DMS 273 (cell line): ENCODE data around the gene SARM1.

Source experiments
- DNase-seq: peaks from one replicate; lab custom pipeline; 2025; ENCODE audit not compliant: unreplicated experiment; lab: John Stamatoyannopoulos, UW

SARM1 gene

DNA sequence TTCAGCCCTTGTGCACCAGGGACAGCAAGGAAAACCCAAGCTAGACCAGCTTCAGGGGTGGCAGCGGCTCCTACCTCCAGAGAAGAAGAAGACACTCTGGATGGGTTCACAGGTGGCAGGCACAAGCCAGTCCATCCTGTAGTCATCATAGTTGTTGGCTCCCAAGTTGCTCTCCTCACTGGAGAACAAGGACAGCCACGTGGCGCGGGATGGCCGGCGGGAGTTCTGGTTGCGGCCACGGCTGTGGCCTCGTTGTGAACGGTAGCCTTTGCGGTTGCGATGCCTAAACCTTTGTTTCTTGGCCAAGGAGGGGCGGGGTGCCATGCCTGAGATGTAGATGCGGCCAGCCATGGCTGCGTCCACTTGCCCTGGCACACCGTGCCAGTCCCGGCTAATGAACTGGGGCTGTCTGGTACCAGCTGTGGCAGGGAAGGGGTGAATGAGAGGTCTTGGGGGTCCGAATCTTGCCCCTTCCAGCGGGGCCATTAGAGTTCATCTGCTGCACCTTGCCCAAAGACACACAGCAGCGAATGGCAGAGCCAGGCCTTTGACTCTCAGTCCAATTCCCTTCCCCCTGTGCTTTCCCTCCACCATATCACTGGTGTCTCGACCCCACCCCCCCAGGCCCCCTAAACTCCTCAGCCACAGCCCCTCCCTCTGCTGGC, 3.7 kb upstream of the SARM1 start:
- no peak for DNase-seq

DNA sequence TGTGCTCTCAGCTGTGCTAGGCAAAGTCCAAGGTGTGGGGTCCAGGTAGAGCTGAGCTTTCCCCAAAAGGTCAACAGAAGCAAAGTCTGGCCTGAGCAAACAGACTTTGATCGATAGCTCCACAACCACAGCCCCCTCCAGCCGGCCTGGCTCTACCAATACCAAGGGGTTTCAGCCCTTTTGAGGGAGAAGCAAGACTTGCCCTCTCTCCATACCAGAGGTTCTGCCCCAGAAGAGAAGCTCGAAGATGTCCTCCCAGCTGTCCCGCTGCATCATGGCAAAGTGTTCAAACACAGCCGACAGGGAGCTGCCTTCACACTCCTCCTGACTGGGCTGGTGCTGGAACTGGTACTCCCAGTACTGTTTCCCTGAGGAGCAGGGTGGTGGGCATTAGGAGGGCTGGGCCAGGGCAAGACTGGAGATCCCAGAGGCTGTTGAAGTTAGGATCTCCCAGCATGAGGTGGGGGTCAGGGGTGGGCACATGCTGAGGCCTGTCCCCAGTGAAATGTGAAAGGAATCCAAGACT, 3.1 kb upstream of the SARM1 start:
- no peak for DNase-seq

DNA sequence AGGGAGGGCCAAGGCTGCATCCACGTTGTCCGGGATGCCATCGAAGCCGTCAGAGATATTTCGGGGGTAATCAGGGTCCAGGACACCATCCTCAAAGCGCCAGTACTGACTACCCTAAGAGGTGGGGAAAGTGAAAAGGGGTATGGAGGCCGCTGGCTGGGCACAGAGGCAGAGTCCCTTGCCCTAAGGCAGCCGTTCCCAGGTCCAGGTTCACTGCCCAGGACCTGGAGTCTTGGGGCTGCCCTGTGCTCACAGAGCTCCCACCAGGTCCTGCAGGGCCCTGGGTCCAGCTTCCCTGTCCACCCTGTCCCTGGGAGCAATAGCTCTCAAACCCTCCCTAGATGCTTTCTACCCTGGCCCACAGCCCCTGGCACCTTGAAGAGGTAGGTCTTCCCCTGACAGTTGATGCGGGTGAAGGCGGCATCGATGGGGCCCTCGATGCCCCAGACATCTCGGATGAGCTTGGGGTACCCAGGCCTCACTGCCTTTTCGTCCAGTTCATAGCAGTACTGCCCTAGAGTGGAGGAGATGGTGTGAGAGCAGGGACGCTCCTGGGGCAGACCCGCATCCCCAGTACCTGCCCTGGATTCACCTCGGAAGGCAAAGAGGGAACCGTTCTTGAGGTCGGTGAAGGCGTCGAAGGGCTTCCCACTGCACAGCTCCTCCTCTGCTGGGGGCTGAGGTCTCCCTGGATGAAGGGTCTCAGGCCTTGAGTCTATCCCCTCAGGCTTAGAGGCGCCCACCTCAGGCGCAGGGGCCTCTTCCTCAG, 2.4 kb upstream of the SARM1 start:
- DNase-seq = no peak

DNA sequence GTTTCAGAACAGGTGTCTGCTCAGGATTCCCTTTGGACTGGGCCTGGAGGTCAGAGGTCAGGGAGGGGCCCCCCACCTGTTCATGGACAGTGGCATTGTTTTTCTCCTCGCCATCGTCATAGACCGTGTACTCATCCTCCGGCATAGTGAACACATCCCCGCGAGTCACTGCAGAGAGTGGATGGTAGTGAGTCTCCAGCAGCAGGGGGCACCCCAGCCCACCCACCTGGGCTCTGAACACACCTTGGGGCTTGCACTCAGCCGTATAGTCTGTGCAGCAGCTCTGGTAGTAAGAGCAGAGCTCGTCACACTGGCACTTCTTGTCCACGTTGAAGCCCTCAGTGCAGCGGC, 1.8 kb upstream of the SARM1 start:
- no peak for DNase-seq

DNA sequence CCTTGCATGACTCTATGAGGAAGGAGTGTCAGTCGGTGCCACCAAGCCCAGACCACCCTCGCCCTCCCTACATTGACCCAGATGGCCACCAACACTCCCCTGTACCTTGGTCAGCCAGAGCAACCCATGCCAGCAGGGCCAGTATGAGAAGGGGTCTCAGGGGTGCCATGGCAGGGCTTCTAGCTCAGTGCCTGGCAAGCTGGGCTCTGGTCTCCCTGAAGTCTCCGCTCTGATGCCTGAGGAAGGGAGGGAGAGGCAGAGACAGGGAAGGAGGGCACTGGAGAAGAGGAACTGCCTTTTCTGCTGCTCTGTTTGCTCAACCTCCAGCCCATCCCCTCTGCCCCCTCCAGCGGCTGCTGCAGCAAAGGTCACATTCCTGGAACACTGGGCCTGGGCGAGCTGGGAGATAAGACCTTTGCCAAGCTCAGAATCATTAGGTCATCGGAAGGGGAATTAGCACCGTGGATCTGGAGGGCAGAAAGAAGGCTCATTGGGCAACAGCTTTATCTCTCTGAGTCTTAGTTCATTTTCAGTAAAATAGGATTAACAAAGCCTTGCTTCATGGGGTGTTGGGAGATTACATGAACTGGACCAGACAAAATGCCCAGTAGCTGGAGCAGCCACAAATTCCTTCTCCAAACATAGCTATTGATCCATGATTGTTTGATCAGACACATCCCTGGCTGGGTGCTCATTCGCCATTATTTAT, 1.3 kb upstream of the SARM1 start, which contains the start of gene VTN:
TSS of gene VTN (minus strand) at position 273 of the 709 bp plus-strand sequence. CDS start at position 169, 104 bp downstream.
- peak; percentile 54 for DNase-seq

DNA sequence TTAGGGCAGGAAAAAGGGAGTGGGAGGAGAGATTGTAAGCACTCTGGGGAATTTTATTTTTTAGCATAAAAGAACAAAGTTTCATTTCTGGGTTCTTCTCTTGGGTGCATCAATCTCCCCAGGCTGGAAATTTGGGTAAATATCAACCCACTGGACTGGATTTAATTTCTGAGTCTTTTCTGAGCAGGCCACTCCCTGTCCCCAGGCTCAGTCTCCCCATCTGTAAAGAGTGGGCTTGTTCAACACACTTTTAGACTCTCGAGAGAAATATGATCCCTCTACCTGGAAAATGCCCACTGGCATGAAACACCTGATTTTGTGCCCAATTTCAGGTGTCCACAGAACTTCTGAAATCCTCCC, 770 bp upstream of the SARM1 start:
- no peak for DNase-seq

DNA sequence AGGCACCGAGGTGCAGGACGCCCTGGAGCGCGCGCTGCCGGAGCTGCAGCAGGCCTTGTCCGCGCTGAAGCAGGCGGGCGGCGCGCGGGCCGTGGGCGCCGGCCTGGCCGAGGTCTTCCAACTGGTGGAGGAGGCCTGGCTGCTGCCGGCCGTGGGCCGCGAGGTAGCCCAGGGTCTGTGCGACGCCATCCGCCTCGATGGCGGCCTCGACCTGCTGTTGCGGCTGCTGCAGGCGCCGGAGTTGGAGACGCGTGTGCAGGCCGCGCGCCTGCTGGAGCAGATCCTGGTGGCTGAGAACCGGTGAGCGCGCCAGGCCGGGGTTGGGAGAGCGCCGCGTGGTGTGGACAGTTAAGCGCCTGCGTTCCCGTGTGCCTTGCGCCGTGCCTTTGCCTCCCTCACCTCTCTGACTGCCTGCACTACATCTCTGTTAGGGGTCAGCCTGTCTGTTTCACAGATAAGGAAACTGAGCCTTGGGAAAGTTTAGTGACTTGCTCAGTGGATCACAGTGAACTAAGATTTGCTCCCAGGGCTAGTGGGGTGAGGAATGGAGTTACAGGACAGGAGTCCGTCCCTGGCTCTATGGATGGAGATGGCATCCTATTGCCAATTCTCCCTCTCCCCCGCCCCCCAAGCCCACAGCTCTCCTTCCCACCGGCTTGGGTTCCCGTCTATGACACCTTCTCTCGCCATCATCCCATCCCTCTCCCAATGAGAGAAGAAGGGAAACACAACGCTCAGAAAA, 880 bp downstream of the SARM1 start:
- DNase-seq = peak; percentile 74

DNA sequence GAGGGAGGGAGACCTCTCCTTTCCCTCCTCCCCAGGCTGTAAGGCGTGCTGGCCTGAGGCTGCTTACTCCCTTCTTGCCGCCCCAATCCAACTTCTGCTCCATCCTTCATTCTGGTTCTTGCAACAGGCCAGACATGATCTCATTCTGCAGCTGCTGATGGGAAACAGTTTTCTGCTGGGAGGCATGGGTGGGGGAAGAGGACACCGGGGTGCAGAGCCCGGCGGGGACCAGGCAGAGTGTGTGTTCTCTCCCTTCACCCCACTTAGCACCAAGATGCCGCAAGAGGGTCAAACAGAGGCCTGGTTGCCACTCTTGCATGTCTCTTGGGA, 1.4 kb downstream of the SARM1 start:
- peak; percentile 50 for DNase-seq

DNA sequence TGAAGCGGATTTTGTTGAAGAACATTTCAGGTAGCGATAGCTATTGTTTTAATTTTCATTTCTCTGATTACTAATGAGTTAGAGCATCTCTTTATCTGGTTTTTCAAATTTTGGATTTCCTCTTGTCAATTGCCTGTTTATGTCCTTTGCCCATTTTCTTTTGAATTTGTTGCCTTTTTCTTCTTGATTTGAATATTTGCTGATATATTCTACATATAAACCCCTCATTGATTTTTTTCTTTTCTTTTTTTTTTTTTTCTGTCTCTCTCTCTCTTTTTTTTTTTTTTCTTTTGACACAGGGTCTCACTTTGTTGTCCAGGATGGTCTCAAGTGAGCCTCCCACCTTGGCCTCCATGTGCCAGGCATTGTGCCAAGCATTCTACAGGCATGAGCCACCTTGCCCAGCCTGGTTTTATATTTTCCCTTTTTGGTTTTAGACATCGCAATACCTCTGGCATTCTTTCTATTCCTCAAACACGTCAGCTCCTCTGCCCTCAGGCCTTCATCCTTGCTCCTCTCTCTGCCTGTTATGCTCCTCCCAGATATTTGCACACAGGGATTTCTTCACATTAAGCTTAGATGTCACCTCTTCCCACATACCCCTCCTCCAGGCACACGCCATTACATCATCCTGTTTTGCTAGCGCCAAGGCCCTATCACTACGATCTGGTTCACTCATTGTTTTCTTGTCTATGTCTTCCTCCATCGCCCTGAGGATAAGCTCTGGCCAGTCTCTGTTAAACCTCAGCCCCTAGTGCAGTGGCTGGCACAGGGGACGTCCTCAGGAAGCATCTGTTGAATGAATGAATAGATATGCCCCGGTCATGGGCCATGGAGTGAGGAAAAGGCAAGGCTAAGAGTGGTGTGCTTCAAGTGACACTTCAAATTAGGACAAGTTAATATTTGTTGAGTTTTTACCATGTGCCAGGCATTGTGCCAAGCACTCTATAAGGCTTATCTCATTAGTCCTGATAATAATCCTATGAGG, 8.6 kb downstream of the SARM1 start:
- no peak for DNase-seq

DNA sequence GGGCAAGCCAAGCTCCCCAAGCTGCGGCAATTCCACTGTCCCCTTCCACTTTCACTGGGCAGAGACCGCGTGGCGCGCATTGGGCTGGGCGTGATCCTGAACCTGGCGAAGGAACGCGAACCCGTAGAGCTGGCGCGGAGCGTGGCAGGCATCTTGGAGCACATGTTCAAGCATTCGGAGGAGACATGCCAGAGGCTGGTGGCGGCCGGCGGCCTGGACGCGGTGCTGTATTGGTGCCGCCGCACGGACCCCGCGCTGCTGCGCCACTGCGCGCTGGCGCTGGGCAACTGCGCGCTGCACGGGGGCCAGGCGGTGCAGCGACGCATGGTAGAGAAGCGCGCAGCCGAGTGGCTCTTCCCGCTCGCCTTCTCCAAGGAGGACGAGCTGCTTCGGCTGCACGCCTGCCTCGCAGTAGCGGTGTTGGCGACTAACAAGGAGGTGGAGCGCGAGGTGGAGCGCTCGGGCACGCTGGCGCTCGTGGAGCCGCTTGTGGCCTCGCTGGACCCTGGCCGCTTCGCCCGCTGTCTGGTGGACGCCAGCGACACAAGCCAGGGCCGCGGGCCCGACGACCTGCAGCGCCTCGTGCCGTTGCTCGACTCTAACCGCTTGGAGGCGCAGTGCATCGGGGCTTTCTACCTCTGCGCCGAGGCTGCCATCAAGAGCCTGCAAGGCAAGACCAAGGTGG, 9.8 kb downstream of the SARM1 start:
- no peak for DNase-seq

DNA sequence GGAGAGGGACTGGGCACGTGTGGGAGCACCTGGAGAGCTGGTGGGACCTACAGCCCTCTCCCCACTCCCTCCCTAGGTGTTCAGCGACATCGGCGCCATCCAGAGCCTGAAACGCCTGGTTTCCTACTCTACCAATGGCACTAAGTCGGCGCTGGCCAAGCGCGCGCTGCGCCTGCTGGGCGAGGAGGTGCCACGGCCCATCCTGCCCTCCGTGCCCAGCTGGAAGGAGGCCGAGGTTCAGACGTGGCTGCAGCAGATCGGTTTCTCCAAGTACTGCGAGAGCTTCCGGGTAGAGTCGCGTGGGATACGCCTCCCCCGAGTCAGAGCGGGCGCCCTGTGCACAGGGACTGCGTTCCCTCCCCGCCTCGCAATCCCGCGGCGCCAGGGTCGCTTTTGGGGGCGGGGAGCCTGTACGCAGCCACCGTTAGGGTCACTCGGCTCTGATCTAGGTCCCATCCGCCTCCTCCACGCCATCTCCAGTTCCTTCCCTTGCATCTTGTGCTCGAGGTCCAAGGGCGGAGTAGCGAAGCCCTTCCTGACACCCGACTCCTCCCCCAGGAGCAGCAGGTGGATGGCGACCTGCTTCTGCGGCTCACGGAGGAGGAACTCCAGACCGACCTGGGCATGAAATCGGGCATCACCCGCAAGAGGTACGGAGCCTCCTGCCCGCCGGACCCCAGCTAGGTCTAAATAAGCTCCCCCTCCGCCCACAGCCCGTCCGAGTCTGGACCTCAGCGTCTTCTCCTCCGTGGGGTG, 13.0 kb downstream of the SARM1 start:
- no peak for DNase-seq

DNA sequence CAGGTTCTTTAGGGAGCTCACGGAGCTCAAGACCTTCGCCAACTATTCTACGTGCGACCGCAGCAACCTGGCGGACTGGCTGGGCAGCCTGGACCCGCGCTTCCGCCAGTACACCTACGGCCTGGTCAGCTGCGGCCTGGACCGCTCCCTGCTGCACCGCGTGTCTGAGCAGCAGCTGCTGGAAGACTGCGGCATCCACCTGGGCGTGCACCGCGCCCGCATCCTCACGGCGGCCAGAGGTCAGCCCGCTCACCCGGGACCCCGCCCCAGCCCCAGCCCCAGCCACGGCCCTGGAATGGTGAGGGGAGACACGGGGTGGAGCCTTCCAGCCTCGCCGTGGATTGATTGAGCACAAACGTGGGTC, 13.5 kb downstream of the SARM1 start:
- no peak for DNase-seq

DNA sequence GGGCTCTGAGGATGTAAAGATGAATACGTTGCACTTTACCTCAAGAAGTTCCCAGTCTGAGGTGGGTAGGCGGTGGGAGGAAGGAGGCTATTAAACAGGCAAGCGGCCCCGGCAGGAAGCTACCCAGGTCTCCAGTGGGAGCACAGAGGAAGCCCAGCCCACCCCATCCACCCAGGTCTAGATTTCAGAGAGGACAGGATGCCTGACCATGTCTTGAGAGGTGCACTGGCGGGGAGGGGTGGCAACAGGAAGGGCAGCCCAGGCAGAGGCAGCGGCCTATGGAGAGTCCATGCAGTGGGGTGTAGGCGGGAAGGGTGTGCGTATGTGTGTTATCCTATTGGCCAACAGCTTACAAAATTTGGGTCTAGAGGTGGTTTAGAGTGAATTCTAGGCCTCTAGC, 13.9 kb downstream of the SARM1 start:
- DNase-seq = no peak

DNA sequence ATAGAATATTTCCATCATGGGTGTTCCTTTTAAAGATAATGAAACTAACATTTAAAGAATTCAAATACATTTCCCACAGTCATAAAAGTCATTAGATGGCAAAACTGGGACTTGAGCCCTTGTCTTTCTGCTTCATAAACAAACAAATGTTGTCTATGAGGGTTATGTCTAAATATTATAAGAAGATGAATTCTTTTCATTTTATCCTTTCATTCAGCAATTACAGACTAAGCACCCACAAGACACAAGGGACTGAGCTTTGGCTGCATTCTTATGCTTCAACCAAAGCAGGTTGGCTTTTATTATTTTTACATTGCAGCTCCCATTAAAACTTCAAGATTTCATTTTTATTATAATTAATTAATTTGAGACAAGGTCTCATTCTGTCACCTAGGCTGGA, 14.9 kb downstream of the SARM1 start:
- no peak for DNase-seq

DNA sequence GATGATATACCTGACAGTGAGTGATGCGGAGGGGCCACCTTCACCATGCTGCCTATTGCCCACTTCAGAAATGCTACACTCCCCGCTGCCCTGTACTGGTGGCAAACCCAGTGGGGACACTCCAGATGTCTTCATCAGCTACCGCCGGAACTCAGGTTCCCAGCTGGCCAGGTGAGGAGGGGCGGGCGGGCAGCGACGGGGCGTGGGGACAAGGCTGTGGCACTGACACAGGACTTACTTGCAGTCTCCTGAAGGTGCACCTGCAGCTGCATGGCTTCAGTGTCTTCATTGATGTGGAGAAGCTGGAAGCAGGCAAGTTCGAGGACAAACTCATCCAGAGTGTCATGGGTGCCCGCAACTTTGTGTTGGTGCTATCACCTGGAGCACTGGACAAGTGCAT, 16.6 kb downstream of the SARM1 start:
- no peak for DNase-seq

DNA sequence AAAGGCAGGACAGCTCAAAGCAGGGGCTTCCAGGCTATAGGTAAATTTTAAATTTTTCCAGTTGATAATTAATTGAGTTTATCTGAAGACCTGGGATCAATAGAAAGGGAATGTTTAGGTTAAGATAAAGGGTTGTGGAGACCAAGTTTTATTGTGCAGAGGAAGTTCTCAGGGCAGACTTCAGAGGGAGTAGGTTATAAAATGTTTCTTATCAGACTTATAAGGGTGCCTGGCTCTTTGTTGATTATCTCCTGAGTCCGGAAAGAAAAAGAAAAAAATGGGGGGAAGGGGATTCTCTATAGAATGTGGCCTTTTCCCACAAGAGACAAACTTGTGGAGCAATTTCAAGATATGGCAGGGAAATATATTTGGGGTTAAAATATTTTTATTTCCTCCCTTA, 18.6 kb downstream of the SARM1 start:
- DNase-seq = no peak

DNA sequence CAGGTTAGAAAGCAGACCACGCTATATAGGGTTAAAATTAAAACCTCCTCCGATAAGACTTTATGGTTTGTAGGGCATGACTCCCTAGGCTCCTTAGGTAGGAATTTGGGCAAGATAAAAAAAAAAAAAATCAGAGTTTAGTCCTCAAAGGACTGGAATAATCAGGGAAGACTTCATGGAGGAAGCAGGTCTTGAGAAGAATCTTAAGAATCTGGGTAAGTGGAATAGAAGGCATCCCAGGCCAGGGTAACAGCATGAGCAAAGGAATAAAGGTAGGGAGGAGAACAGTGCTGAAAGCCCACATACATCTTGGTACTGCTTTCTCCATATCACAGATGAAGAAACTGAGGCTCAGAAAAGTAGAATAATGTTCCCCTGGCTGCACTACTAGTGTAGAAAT, 19.1 kb downstream of the SARM1 start:
- no peak for DNase-seq

DNA sequence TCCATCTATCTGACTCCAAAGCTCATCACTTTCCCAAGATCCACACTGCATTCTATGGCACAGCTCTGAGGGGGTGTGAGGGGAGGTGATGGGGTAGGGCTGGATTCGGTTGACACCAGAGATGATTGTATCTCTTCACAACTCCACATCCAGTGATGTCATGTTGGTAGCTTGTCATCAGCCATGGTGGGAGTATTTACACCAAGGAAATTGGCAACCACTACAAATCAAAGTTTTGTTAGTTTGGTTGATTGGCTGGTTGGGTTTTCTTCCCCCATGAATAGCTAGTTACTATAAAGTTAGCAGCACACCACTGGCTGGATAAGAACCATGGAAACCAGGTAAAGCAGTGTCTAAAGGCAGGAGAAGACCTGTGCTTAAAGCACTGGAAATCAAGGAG, 19.5 kb downstream of the SARM1 start:
- DNase-seq = no peak

DNA sequence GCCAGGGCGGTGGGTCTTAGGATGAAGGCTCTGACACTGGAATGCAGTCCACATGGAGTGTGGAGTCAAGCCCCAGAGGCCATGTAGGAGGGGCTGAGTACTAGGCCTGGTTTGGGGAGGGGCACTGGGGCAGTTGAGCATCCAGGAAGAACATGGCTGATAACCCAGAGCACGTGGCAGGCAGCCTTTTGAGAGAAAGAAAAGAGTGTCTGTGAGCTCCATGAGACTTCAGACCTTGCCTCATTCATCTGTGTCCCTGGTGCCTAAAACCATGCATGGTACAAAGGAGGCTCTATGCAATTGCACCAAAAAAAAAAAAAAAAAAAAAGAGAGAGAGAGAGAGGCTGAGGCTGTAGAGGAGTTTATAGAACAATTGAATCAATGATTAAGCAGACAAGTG, 19.9 kb downstream of the SARM1 start:
- no peak for DNase-seq
